MCF 10A (cell line): ENCODE measurements around the gene OR5H6. TPM values are rescaled to one million over a fixed set of nuclear protein-coding genes. Genes with fewer than 3 reads are reported as not detected.
"Not testable (repeated sequence)": the region's sequence is repeated elsewhere in the genome, so short reads cannot be mapped to it uniquely, and the experiment has no call there.

Source experiments
- BruUV-seq: library from RNA; stranded (reverse); fragments of 400-500 nt; replicated peaks from 2 replicates; lab custom pipeline; 2021; lab: Mats Ljungman, UMichigan
- CTCF ChIA-PET: fragments of 300-600 bp; sonication (Branson Sonifier 250); formaldehyde crosslinking; extraction: SDS; loops from one replicate; lab custom pipeline; 2021; ENCODE audit warnings: antibody characterized with exemption, inconsistent platforms; lab: Yijun Ruan, JAX
- POLR2A ChIA-PET: fragments of 300-600, 350-650 bp; sonication (Branson Sonifier 250); formaldehyde crosslinking; extraction: SDS; loops from one replicate; lab custom pipeline; 2020; ENCODE audit warnings: antibody characterized with exemption, inconsistent platforms; lab: Yijun Ruan, JAX
- DNase-seq: peaks from one replicate; pipeline ENCODE4 v3.0.0-alpha.2; 2018; ENCODE audit not compliant: unreplicated experiment
- H3K27ac Mint-ChIP-seq: one replicate; pipeline ENCODE4 v1.8.0; 2022; ENCODE audit warnings: mild to moderate bottlenecking, low read depth, mixed read lengths; ENCODE audit not compliant: unreplicated experiment
- H3K27me3 Mint-ChIP-seq: one replicate; pipeline ENCODE4 v1.8.0; 2022; ENCODE audit warnings: mixed read lengths; ENCODE audit not compliant: insufficient read depth, unreplicated experiment
- H3K36me3 Mint-ChIP-seq: one replicate; pipeline ENCODE4 v1.8.0; 2022; ENCODE audit warnings: mild to moderate bottlenecking, moderate library complexity, mixed read lengths; ENCODE audit not compliant: insufficient read depth, unreplicated experiment
- H3K4me1 Mint-ChIP-seq: one replicate; pipeline ENCODE4 v1.8.0; 2022; ENCODE audit warnings: mixed read lengths; ENCODE audit not compliant: insufficient read depth, unreplicated experiment
- H3K4me3 Mint-ChIP-seq: one replicate; pipeline ENCODE4 v1.8.0; 2022; ENCODE audit warnings: mild to moderate bottlenecking, moderate library complexity, mixed read lengths; ENCODE audit not compliant: unreplicated experiment
- H3K9me3 Mint-ChIP-seq: one replicate; pipeline ENCODE4 v1.8.0; 2022; ENCODE audit warnings: mixed read lengths; ENCODE audit not compliant: unreplicated experiment
- CTCF ChIP-seq: fragments of 200-600 bp; IDR thresholded peaks from one replicate; pipeline ENCODE4 v1.8.0; 2022; ENCODE audit warnings: antibody characterized with exemption, mild to moderate bottlenecking; ENCODE audit not compliant: unreplicated experiment
- intact Hi-C: fragments of 100-400 bp; cut with micrococcal nuclease; formaldehyde crosslinking; loops from 2 replicates; pipeline ENCODE4 v1.14.1; 2022
- total RNA-seq: library from RNA; stranded (reverse); gene quantifications from 2 replicates; pipeline ENCODE4 v1.2.3, GENCODE V29; 2022

Gene OR5H6
- total RNA-seq, 1 experiment from 2014 or later = not detected

GRCh38 chr3:98246142-98246541, 17.9 kb upstream of the OR5H6 start:
- Mint-ChIP-seq H3K27ac (no peak overlapping the region), H3K27me3 (peaks cover 18% of the 10 kb centered on the region), H3K36me3 (no peaks in the 10 kb centered on the region), H3K9me3 (peaks cover 11% of the 10 kb centered on the region), H3K4me3 (no peak overlapping the region), H3K4me1 (no peaks in the 10 kb centered on the region)
- ChIA-PET CTCF (interaction anchor here (0.5 to 0.6 kb wide), 2 partner anchors 74 to 229 kb away, joined by 3 read pairs; no protein-coding TSS in a partner anchor), POLR2A (no interaction called here)
- no peak for TF ChIP-seq CTCF
- peak; percentile 9 for DNase-seq
- no TSS peak for BruUV-seq
- intact Hi-C loops = no loop called here

GRCh38 chr3:98256026-98256425, 8.0 kb upstream of the OR5H6 start:
- H3K36me3 Mint-ChIP-seq, H3K27ac Mint-ChIP-seq, H3K4me3 Mint-ChIP-seq, H3K9me3 Mint-ChIP-seq, DNase-seq, H3K4me1 Mint-ChIP-seq, CTCF ChIA-PET, intact Hi-C loops, BruUV-seq, POLR2A ChIA-PET: not testable (repeated sequence)
- H3K27me3 Mint-ChIP-seq = peaks cover 30% of the 10 kb centered on the region

GRCh38 chr3:98259707-98260106, 4.3 kb upstream of the OR5H6 start:
- no peak overlapping the region for H3K4me3 Mint-ChIP-seq
- ChIA-PET CTCF (interaction anchor here (0.6 to 1.6 kb wide), 5 partner anchors 11 to 27 kb away, joined by 3 to 5 read pairs (median 3); no protein-coding TSS in a partner anchor), POLR2A (no interaction called here)
- no TSS peak for BruUV-seq
- H3K9me3 Mint-ChIP-seq = no peaks in the 10 kb centered on the region
- no peaks in the 10 kb centered on the region for H3K4me1 Mint-ChIP-seq
- intact Hi-C loops = no loop called here
- no peak overlapping the region for H3K27ac Mint-ChIP-seq
- TF ChIP-seq CTCF = peak; percentile 17
- DNase-seq = peak; percentile 40
- peaks cover 41% of the 10 kb centered on the region for H3K27me3 Mint-ChIP-seq
- no peaks in the 10 kb centered on the region for H3K36me3 Mint-ChIP-seq

- DNase-seq = no peak
- H3K9me3 Mint-ChIP-seq = no peaks in the 10 kb centered on the region
- intact Hi-C loops = no loop called here
- no peak overlapping the region for H3K4me3 Mint-ChIP-seq
- ChIA-PET POLR2A (no interaction called here), CTCF (no interaction called here)
- H3K4me1 Mint-ChIP-seq = no peaks in the 10 kb centered on the region
- no peak overlapping the region for H3K27ac Mint-ChIP-seq
- peaks cover 36% of the 10 kb centered on the region for H3K27me3 Mint-ChIP-seq
- no peak for TF ChIP-seq CTCF
- BruUV-seq = no TSS peak
- no peaks in the 10 kb centered on the region for H3K36me3 Mint-ChIP-seq
Observed at GRCh38 chr3:98262046-98262445, 2.0 kb upstream of the OR5H6 start.

DNA sequence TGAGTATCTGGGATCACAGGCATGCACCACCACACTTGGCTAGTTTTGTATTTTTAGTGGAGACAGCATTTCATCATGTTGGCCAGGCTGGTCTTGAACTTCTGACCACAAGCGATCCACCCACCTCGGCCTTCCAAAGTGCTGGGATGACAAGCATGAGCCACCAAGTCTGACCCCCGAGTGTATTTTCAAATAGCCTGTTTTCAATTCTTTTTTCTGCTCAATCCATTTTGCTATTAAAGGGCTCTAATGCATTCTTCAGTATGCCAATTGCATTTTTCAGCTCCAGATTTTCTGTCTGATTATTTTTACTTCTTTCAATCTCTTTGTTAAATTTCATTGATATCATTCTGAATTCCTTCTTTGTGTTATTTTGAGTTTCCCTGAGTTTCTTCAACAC, 5.8 kb downstream of the OR5H6 start:
- BruUV-seq = no TSS peak
- intact Hi-C loops = no loop called here
- Mint-ChIP-seq H3K36me3 (no peaks in the 10 kb centered on the region), H3K27ac (no peak overlapping the region), H3K4me1 (no peaks in the 10 kb centered on the region), H3K27me3 (peaks cover 64% of the 10 kb centered on the region), H3K9me3 (peaks cover 16% of the 10 kb centered on the region), H3K4me3 (no peak overlapping the region)
- ChIA-PET CTCF (no interaction called here), POLR2A (no interaction called here)
- TF ChIP-seq CTCF = no peak
- DNase-seq = no peak
